Testis (tissue), 3 donors: ENCODE results near the gene DHX34. TPM values are rescaled to one million over a fixed set of nuclear protein-coding genes. Genes with fewer than 3 reads are reported as not detected.
"Not testable (repeated sequence)": the region's sequence is repeated elsewhere in the genome, so short reads cannot be mapped to it uniquely, and the experiment has no call there.

Experiments used
- DNase-seq: peaks from one replicate; pipeline ENCODE4 v3.0.0-alpha.2; 2019
- H3K27ac ChIP-seq, 2 donors: fragments of 200-600 bp; sonication (generic); one replicate each; pipeline ENCODE4 v1.5.1; 2019
- H3K27me3 ChIP-seq: fragments of 200-600 bp; sonication (generic); one replicate; pipeline ENCODE4 v1.5.1; 2019
- H3K36me3 ChIP-seq: fragments of 200-600 bp; sonication (generic); one replicate; pipeline ENCODE4 v1.5.1; 2017; ENCODE audit warnings: low read depth; ENCODE audit errors: missing control alignments
- H3K4me1 ChIP-seq: fragments of 200-600 bp; sonication (generic); one replicate; pipeline ENCODE4 v1.5.1; 2019
- H3K4me3 ChIP-seq, 2 donors: fragments of 200-600 bp; sonication (generic); one replicate each; pipeline ENCODE4 v1.5.1; 2017 to 2019
- H3K9me3 ChIP-seq: fragments of 200-600 bp; sonication (generic); one replicate; pipeline ENCODE4 v1.5.1; 2017
- CTCF ChIP-seq, 3 experiments: fragments of 450-650 bp in 2 of 3; fragments of 200-600 bp in 1 of 3; sonication (generic) in 1 of 3; IDR thresholded peaks; one replicate each; pipeline ENCODE4 v1.5.1; 2016 to 2019; ENCODE audit warnings: antibody characterized with exemption in 3 of 3, mild to moderate bottlenecking in 2 of 3, moderate library complexity in 1 of 3
- POLR2A ChIP-seq: fragments of 450-650 bp; IDR thresholded peaks from one replicate; pipeline ENCODE4 v1.6.1; 2017; ENCODE audit warnings: antibody characterized with exemption, mild to moderate bottlenecking, moderate library complexity
- WGBS, 2 donors: methylation state at CpG; one replicate each; pipeline ENCODE4 v1.1.5; 2018; 5-methylcytosine and 5-hydroxymethylcytosine counted together
- intact Hi-C: fragments of 100-400 bp; cut with DNase I; formaldehyde crosslinking; loops from one replicate; pipeline ENCODE4 v1.15.1; 2023; ENCODE audit warnings: low total_unique reads
- polyA plus RNA-seq: library from polyadenylated mRNA; stranded (reverse); fragments of 350-450 nt; fragmentation: Illumina TruSeq; extraction: RNeasy Lipid Tissue Mini Kit (QIAGEN cat#74804); gene quantifications from one replicate; pipeline ENCODE4 v1.2.3, GENCODE V29; 2014; ENCODE audit warnings: low read depth, low replicate concordance; ENCODE audit not compliant: insufficient read depth
- total RNA-seq, 2 donors: library from RNA; depleted of rRNA; stranded (reverse); fragments of >200 nt; gene quantifications; one replicate each; pipeline ENCODE4 v1.2.3, GENCODE V29; 2016

The DHX34 gene
- total and polyA plus RNA-seq, 3 donors from 2014 or later: 55.1 to 102 (median 67.5) TPM

- Histone ChIP-seq H3K27ac (peak overlapping the region in 1 of 2 donors; percentile 53), H3K9me3 (no peaks in the 10 kb centered on the region), H3K4me3 (no peak overlapping the region), H3K27me3 (no peaks in the 10 kb centered on the region), H3K36me3 (no peaks in the 10 kb centered on the region), H3K4me1 (no peaks in the 10 kb centered on the region)
- no peak for DNase-seq
- intact Hi-C loops: no loop called here
- WGBS, 2 donors: 81 to 83% methylated on average over 12 of the region's 12 CpGs
- TF ChIP-seq POLR2A: no peak
- TF ChIP-seq CTCF (IDR thresholded peaks at IDR 0.05): no peak
Observed at GRCh38 chr19:47323872-47324271, 25.2 kb upstream of the DHX34 start.

GRCh38 chr19:47324502-47324901, 24.6 kb upstream of the DHX34 start:
- intact Hi-C loops: no loop called here
- 60 to 74% methylated on average over 9 of the region's 9 CpGs for WGBS, 2 donors
- Histone ChIP-seq H3K27me3 (no peaks in the 10 kb centered on the region), H3K27ac (peak overlapping the region in 1 of 2 donors; percentile 53), H3K9me3 (no peaks in the 10 kb centered on the region), H3K36me3 (no peaks in the 10 kb centered on the region), H3K4me1 (no peaks in the 10 kb centered on the region), H3K4me3 (no peak overlapping the region)
- no peak for TF ChIP-seq CTCF (IDR thresholded peaks at IDR 0.05)
- no peak for TF ChIP-seq POLR2A
- no peak for DNase-seq

- WGBS, 2 donors: 49 to 58% methylated on average over 9 of the region's 9 CpGs
- Histone ChIP-seq H3K27ac (no peak overlapping the region), H3K36me3 (no peaks in the 10 kb centered on the region), H3K4me3 (no peak overlapping the region), H3K4me1 (no peaks in the 10 kb centered on the region), H3K9me3 (no peaks in the 10 kb centered on the region), H3K27me3 (no peaks in the 10 kb centered on the region)
- DNase-seq: no peak
- TF ChIP-seq CTCF (IDR thresholded peaks at IDR 0.05): no peak
- intact Hi-C loops: no loop called here
Observed at GRCh38 chr19:47330466-47330869, 18.6 kb upstream of the DHX34 start.

GRCh38 chr19:47331490-47331889, 17.6 kb upstream of the DHX34 start:
- H3K36me3 ChIP-seq: no peaks in the 10 kb centered on the region
- H3K27ac ChIP-seq: peak overlapping the region in 1 of 2 donors; percentile 31
- no peak for DNase-seq
- no peaks in the 10 kb centered on the region for H3K27me3 ChIP-seq
- H3K9me3 ChIP-seq: no peaks in the 10 kb centered on the region
- no peak for TF ChIP-seq CTCF (IDR thresholded peaks at IDR 0.05)
- TF ChIP-seq POLR2A: no peak
- no peaks in the 10 kb centered on the region for H3K4me1 ChIP-seq
- WGBS, 2 donors: 95% methylated on average over 6 of the region's 6 CpGs
- no peak overlapping the region for H3K4me3 ChIP-seq
- intact Hi-C loops: no loop called here

GRCh38 chr19:47331931-47332547, 17.1 kb upstream of the DHX34 start, which contains the start of gene C5AR2:
Gene C5AR2, plus strand, starts transcription at chr19:47332175. Its CDS starts 8,625 bp downstream, at chr19:47340800.
- Histone ChIP-seq H3K4me1 (no peaks in the 10 kb centered on the region), H3K36me3 (no peaks in the 10 kb centered on the region), H3K27ac (peak within 1 kb of the TSS in 1 of 2 donors; percentile 31), H3K27me3 (no peaks in the 10 kb centered on the region), H3K9me3 (no peaks in the 10 kb centered on the region), H3K4me3 (no peak within 1 kb of the TSS)
- WGBS, 2 donors: 55 to 66% methylated on average over 11 to 18 of the region's 18 CpGs
- DNase-seq: peak; percentile 40
- no peak for TF ChIP-seq CTCF (IDR thresholded peaks at IDR 0.05)
- no peak for TF ChIP-seq POLR2A
- intact Hi-C loops: no loop called here

- H3K27ac ChIP-seq, H3K27me3 ChIP-seq, intact Hi-C loops, H3K4me3 ChIP-seq, H3K4me1 ChIP-seq, H3K9me3 ChIP-seq, H3K36me3 ChIP-seq: not testable (repeated sequence)
- WGBS, 2 donors: 72 to 78% methylated on average over 13 to 18 of the region's 18 CpGs
- peak; percentile 55 for DNase-seq
Observed at GRCh38 chr19:47336765-47337718, 12.1 kb upstream of the DHX34 start.
